GM19397 (cell line): ENCODE results near the gene ACAN.
A peak's percentile ranks its signal among the peaks of the same experiment; 100 is the strongest.
"Not testable (repeated sequence)": the region's sequence is repeated elsewhere in the genome, so short reads cannot be mapped to it uniquely, and the experiment has no call there.

Experiments
- ATAC-seq: cut with Tn5 transposase; IDR thresholded peaks from one replicate; pipeline ENCODE4 v1.9.1; 2021; ENCODE audit warnings: mild to moderate bottlenecking, moderate library complexity; ENCODE audit not compliant: unreplicated experiment

Gene ACAN

DNA sequence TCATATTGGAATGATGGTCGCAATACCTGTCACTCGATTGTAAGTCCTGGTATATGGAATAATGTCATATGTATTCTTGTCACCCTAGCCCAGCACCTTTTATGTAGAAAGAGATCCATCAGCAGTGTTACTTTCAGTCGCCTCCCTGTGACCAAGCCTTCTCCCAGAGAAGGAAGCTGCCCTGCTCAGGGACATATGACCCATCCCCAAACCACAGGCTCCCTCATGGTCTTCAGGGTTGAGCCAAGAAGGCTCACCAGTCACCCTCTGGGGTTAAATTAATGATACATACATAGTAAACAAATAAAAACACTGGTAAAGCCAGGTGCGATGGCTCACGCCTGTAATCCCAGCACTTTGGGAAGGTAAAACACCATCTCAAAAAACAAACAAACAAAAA is 114.5 kb downstream of the ACAN start:
- no peak for ATAC-seq

DNA sequence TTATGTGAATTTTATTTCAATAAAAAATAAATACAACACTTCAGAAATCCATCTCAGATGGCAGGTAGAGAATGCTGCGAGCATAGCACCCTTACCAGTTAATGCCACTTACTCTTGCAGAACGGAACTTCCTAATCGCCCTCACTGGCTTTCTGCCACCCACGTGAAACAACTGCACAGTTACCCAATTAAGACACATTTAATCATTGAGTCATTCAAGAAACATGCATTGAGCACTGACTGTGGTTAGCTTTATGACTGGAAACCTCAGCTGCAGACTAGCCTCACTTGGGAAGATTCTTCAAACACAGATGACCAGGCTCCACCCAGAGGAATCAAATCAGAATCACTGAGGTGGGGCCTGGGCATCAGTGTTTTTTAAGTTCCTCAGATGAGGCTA is 115.5 kb downstream of the ACAN start:
- ATAC-seq = peak; percentile 50

GRCh38 chr15:88920186-88920891 is 117.1 kb downstream of the ACAN start:
- ATAC-seq = no peak

GRCh38 chr15:88920892-88921435 is 117.7 kb downstream of the ACAN start:
- not testable (repeated sequence) for ATAC-seq
